ENCODE measurements around the gene TOM1L2.

Gene TOM1L2

GRCh38 chr17:17866425-17866824, 105.8 kb downstream of the TOM1L2 start:
- no peak overlapping the region for H3K4me3 ChIP-seq (ENCODE audit: low read length)
- no peaks in the 10 kb centered on the region for H3K9me3 ChIP-seq (ENCODE audit: control insufficient read depth, low read length)
- peaks cover 5% of the 10 kb centered on the region for H3K4me1 ChIP-seq (ENCODE audit: control insufficient read depth, insufficient read depth, low read length)
- no peak overlapping the region for H3K9ac ChIP-seq (ENCODE audit: low read length)
- no peak for DNase-seq (ENCODE audit: low read depth)
- H3K36me3 ChIP-seq (ENCODE audit: control insufficient read depth, insufficient read depth, low read length, severe bottlenecking), result peaks cover 59% of the 10 kb centered on the region
- H3K27me3 ChIP-seq (replicated peaks; ENCODE audit: control insufficient read depth, insufficient read depth, low read length), result no peaks in the 10 kb centered on the region

DNA sequence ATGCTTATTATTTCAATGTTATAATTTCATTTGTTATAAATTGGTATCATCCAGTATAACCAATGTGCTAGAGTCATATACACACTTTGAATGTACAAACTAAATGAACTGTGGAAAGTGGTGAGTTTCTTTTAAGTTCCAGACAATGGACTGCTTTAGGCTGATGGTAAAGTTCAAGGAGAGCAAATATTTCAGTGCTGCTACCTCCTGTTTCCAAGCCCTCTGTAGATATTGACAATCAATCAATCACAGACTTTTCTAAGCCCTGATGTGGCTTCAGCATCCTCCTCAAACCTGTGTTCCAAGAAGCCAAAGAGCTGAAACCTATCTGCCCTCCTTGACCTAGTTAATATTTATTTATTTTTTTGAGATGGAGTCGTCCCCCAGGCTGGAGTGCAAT, 107.2 kb downstream of the TOM1L2 start:
- Histone ChIP-seq H3K4me3 (ENCODE audit: low read length) (no peak overlapping the region), H3K4me1 (ENCODE audit: control insufficient read depth, insufficient read depth, low read length) (peaks cover 5% of the 10 kb centered on the region), H3K9ac (ENCODE audit: low read length) (no peak overlapping the region), H3K36me3 (ENCODE audit: control insufficient read depth, insufficient read depth, low read length, severe bottlenecking) (peaks cover 66% of the 10 kb centered on the region), H3K27me3 (replicated peaks; ENCODE audit: control insufficient read depth, insufficient read depth, low read length) (no peaks in the 10 kb centered on the region), H3K9me3 (ENCODE audit: control insufficient read depth, low read length) (no peaks in the 10 kb centered on the region)
- DNase-seq (ENCODE audit: low read depth), result no peak

DNA sequence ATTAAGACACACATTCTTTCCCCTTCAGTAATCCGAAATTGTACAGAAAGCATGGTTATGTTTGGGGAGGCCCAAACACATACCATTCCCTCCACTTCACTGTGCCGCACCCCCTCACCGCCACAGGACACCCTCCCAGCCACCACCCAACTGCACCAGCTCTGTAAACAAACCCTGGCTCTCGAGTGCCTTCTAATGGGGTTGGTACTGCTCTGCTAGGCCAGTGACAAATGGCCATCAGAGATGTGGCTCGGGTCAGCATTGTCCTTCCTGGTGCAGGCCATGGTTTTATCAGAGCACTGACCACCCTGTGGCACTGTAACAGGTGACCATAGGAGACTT, 111.5 kb downstream of the TOM1L2 start:
- Histone ChIP-seq H3K27me3 (replicated peaks; ENCODE audit: control insufficient read depth, insufficient read depth, low read length) (no peaks in the 10 kb centered on the region), H3K4me3 (ENCODE audit: low read length) (no peak overlapping the region), H3K4me1 (ENCODE audit: control insufficient read depth, insufficient read depth, low read length) (peaks cover 18% of the 10 kb centered on the region), H3K9me3 (ENCODE audit: control insufficient read depth, low read length) (no peaks in the 10 kb centered on the region), H3K9ac (ENCODE audit: low read length) (no peak overlapping the region), H3K36me3 (ENCODE audit: control insufficient read depth, insufficient read depth, low read length, severe bottlenecking) (peaks cover 31% of the 10 kb centered on the region)
- no peak for DNase-seq (ENCODE audit: low read depth)

DNA sequence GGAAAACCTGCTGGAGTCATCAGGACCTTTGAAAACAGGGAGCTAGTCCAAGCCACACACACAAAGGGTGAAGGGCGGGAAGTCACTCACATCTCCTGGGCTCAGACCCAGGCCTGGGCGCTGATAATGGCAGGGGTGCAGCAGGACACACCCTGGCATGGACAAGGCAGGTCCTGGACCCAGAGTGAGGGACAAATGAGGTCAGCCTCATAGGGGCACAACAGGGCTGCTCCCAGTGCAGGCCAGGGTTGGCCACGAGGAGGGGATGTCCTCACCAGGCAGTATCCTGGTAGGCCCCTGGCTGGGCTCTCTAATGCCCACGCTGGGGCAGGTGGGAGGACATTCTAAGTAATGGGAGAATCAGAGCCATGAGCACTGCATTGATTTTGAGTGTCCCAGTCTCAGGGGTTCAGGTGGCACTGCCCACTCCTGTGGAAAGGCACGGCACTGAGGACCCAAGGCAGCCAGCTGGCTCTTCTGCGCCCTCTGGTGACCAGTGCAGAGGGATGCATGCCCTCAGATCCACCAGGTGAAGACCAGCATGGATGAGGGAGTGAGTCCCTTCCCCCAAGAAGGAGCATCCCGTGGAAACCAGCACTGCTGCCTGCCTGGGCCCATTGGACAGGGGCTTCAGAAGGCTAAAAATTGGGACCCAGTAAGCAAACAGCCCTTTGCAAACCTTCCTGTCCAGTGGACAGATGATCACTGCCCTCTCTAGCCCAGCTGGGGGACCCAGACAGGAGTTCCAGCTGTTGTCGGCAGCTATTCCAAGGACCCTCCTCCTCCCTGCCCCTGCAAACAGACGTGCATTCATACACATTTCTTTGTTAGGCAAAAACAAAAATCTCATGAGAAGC, 112.1 kb downstream of the TOM1L2 start:
- H3K9me3 ChIP-seq (ENCODE audit: control insufficient read depth, low read length), result no peaks in the 10 kb centered on the region
- peak; percentile 83 for DNase-seq (ENCODE audit: low read depth)
- H3K27me3 ChIP-seq (replicated peaks; ENCODE audit: control insufficient read depth, insufficient read depth, low read length), result no peaks in the 10 kb centered on the region
- H3K4me3 ChIP-seq (ENCODE audit: low read length), result no peak overlapping the region
- peaks cover 31% of the 10 kb centered on the region for H3K36me3 ChIP-seq (ENCODE audit: control insufficient read depth, insufficient read depth, low read length, severe bottlenecking)
- peaks cover 24% of the 10 kb centered on the region for H3K4me1 ChIP-seq (ENCODE audit: control insufficient read depth, insufficient read depth, low read length)
- H3K9ac ChIP-seq (ENCODE audit: low read length), result no peak overlapping the region

DNA sequence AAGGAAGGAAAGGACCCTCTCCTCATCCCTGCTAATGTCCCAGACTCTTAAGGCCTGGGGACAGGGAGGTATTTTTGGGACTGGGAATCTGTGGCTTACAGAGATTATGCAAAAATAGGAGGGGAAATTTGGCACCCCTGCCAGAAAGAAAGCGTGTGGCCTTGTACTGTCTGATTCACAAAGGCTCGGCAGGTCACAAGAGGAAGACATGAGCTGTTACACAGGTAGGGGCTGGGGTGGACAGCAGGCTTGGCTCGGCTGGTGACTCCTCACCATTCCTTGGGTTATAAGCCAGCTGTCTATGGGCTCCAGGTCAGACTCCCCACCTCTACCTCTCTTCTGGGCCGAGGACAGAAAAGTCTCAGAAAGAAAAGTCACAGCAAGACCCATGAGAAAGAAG, 114.7 kb downstream of the TOM1L2 start:
- H3K4me1 ChIP-seq (ENCODE audit: control insufficient read depth, insufficient read depth, low read length), result peaks cover 46% of the 10 kb centered on the region
- DNase-seq (ENCODE audit: low read depth), result no peak

DNA sequence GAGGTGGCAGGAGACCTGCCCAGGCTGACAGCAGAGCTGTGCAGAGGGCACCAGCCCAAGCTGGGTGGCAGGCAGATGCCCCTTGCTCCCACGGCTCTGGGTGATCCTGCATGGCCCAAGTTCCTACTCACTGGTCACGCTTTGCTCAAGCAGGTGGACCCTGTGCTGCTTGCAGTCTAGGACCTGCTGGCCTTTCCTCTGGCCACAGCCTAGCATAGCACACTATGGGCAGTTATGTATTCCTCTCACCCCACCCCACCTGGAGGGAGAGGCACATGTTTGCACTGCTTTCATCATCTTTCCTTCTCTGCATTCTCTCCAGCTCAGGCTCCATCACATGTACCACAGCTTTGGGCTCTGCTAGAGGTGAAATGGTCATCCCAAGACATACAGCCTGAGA, 115.8 kb downstream of the TOM1L2 start:
- Histone ChIP-seq H3K27me3 (replicated peaks; ENCODE audit: control insufficient read depth, insufficient read depth, low read length) (no peaks in the 10 kb centered on the region), H3K4me1 (ENCODE audit: control insufficient read depth, insufficient read depth, low read length) (peaks cover 46% of the 10 kb centered on the region), H3K9ac (ENCODE audit: low read length) (peak overlapping the region; percentile 70), H3K9me3 (ENCODE audit: control insufficient read depth, low read length) (no peaks in the 10 kb centered on the region), H3K36me3 (ENCODE audit: control insufficient read depth, insufficient read depth, low read length, severe bottlenecking) (peaks cover 14% of the 10 kb centered on the region), H3K4me3 (ENCODE audit: low read length) (no peak overlapping the region)
- DNase-seq (ENCODE audit: low read depth), result no peak

More for the DNA sequence above, 114.7 kb downstream of the TOM1L2 start:
- peaks cover 20% of the 10 kb centered on the region for H3K36me3 ChIP-seq (ENCODE audit: control insufficient read depth, insufficient read depth, low read length, severe bottlenecking)
- H3K4me3 ChIP-seq (ENCODE audit: low read length), result no peak overlapping the region
- H3K9ac ChIP-seq (ENCODE audit: low read length), result peak overlapping the region; percentile 12
- H3K9me3 ChIP-seq (ENCODE audit: control insufficient read depth, low read length), result no peaks in the 10 kb centered on the region
- H3K27me3 ChIP-seq (replicated peaks; ENCODE audit: control insufficient read depth, insufficient read depth, low read length), result no peaks in the 10 kb centered on the region

GRCh38 chr17:17855976-17856375, 116.2 kb downstream of the TOM1L2 start:
- Histone ChIP-seq H3K27me3 (replicated peaks; ENCODE audit: control insufficient read depth, insufficient read depth, low read length) (no peaks in the 10 kb centered on the region), H3K36me3 (ENCODE audit: control insufficient read depth, insufficient read depth, low read length, severe bottlenecking) (peaks cover 9% of the 10 kb centered on the region), H3K9ac (ENCODE audit: low read length) (peak overlapping the region; percentile 70), H3K4me3 (ENCODE audit: low read length) (no peak overlapping the region), H3K9me3 (ENCODE audit: control insufficient read depth, low read length) (no peaks in the 10 kb centered on the region), H3K4me1 (ENCODE audit: control insufficient read depth, insufficient read depth, low read length) (peaks cover 46% of the 10 kb centered on the region)
- no peak for DNase-seq (ENCODE audit: low read depth)

DNA sequence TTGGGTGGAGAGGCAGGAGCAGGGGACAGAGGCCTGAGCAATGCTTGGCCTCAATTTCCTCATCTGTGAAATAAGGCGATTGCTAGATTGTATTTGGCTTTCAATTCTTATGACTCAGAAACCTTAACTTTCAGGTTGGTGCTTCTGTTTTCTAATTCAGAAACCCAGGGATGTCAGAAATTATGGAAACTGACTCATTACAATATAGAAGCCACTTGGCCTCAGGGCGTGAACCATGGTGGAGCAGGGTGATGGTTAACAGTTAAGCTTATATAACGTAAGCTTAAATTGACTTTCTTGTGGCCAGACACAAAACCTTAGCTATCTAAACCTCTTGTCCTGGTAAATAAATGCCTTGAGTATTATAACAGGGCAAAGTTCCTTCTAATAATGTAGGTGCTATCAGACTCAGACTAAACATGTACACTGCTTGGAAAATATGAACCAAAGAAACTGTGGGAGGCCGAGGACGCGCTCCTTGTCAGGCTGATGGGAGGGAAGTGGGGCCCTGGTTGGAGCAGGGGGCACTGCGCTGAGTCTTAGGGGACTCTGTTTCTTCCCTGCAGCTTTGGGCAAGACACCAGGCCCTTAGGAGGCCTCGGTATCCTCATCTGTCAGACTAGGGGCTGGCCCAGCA, 118.3 kb downstream of the TOM1L2 start:
- no peaks in the 10 kb centered on the region for H3K27me3 ChIP-seq (replicated peaks; ENCODE audit: control insufficient read depth, insufficient read depth, low read length)
- H3K36me3 ChIP-seq (ENCODE audit: control insufficient read depth, insufficient read depth, low read length, severe bottlenecking), result peaks cover 4% of the 10 kb centered on the region
- no peaks in the 10 kb centered on the region for H3K9me3 ChIP-seq (ENCODE audit: control insufficient read depth, low read length)
- DNase-seq (ENCODE audit: low read depth), result no peak
- H3K9ac ChIP-seq (ENCODE audit: low read length), result peak overlapping the region; percentile 10
- peaks cover 62% of the 10 kb centered on the region for H3K4me1 ChIP-seq (ENCODE audit: control insufficient read depth, insufficient read depth, low read length)
- no peak overlapping the region for H3K4me3 ChIP-seq (ENCODE audit: low read length)

DNA sequence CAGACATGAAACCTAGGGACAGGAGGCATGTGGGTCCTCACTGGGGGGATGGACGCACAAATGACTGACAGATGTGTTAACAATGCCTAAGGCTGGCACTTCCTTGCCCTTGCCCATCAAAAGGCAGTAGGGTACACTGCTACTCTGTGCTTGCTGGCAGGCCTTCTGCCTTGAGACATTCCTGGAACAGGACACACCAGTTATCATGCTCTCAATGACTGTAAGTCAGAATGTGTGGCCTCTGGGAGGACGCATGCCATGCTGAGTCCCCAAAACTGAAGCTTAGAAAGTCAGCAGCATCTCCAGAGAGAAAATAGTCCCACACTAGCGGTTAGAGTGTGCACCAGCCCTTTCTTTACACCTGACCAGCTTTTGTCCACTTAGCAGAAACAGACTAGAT, 119.3 kb downstream of the TOM1L2 start:
- peaks cover 72% of the 10 kb centered on the region for H3K4me1 ChIP-seq (ENCODE audit: control insufficient read depth, insufficient read depth, low read length)
- no peak for DNase-seq (ENCODE audit: low read depth)
- H3K9me3 ChIP-seq (ENCODE audit: control insufficient read depth, low read length), result no peaks in the 10 kb centered on the region
- H3K4me3 ChIP-seq (ENCODE audit: low read length), result no peak overlapping the region
- peak overlapping the region; percentile 22 for H3K9ac ChIP-seq (ENCODE audit: low read length)
- H3K27me3 ChIP-seq (replicated peaks; ENCODE audit: control insufficient read depth, insufficient read depth, low read length), result no peaks in the 10 kb centered on the region
- peaks cover 4% of the 10 kb centered on the region for H3K36me3 ChIP-seq (ENCODE audit: control insufficient read depth, insufficient read depth, low read length, severe bottlenecking)

DNA sequence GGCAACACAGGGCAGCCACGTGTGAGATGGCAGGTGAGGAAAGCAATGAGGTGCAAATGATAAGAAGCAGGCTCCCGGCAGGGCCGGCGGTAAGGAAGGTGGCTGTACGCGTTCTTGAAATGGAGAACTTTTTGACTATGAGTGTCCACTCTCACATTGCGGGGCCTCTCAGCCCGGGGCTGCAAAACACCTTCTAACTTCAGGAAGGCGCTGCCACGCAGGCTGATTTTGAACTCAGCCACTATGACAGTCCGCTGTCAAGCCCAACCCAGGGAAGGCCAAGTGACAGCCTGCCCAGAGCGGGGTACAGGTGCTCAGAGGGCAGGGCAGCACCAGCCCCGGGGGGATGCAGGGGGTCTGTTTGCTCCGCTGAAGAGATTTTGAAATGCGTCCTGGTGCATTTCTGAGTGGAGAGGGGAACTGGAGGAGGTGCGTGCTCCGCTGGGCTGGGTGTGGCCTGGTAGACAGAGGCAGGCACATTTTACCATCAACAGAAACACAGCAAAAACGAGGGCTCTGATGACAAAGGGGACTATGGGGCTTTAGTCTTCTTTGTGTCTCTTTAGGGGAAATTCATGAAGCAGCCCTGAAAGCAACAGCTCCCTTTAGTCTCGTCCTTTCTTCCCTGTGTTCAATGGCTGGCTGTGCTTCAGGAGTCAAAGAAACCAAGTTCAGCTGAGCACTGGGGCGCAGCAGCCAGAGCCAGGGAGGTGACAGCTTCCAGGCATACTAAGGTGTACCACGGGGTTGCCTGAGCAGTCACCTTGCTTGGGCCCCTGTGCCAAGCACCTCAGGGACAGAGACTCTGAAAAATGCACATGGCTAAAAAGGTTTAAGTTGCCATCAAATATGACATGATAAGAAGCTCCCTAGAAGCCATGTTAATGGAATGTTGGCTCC, 120.8 kb downstream of the TOM1L2 start:
- no peak for DNase-seq (ENCODE audit: low read depth)
- no peaks in the 10 kb centered on the region for H3K27me3 ChIP-seq (replicated peaks; ENCODE audit: control insufficient read depth, insufficient read depth, low read length)
- H3K4me3 ChIP-seq (ENCODE audit: low read length), result no peak overlapping the region
- H3K4me1 ChIP-seq (ENCODE audit: control insufficient read depth, insufficient read depth, low read length), result peaks cover 70% of the 10 kb centered on the region
- H3K9ac ChIP-seq (ENCODE audit: low read length), result no peak overlapping the region
- peaks cover 16% of the 10 kb centered on the region for H3K36me3 ChIP-seq (ENCODE audit: control insufficient read depth, insufficient read depth, low read length, severe bottlenecking)
- no peaks in the 10 kb centered on the region for H3K9me3 ChIP-seq (ENCODE audit: control insufficient read depth, low read length)

DNA sequence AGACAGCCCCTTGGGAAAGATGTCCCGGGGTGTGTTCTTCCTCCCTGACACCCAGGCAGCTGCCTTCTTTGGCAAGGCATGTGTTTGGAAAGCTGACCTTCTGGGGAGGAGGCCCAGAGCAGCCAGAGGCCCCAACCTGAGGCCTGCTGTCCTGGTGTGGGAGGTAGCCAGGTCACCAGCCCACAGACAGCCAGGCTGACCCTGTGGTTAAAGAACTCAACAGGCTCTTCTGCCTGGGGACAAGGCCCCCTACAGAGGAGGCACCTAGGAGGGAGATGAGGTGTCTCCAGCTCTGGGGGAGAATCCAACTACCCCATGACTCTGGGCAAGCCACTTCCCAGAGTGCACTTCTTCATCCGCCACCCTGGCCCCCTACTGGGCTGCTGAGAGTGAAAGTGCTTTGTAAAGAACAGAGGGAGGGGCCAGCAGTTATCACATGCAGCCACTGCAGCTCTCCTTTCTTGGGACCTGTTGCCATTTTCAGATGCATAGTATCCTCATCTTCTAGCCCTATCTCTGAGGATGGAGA, 122.3 kb downstream of the TOM1L2 start:
- H3K9ac ChIP-seq (ENCODE audit: low read length), result peak overlapping the region; percentile 82
- no peaks in the 10 kb centered on the region for H3K27me3 ChIP-seq (replicated peaks; ENCODE audit: control insufficient read depth, insufficient read depth, low read length)
- H3K4me1 ChIP-seq (ENCODE audit: control insufficient read depth, insufficient read depth, low read length), result peaks cover 55% of the 10 kb centered on the region
- H3K4me3 ChIP-seq (ENCODE audit: low read length), result peak overlapping the region; percentile 3
- peak; percentile 28 for DNase-seq (ENCODE audit: low read depth)
- peaks cover 22% of the 10 kb centered on the region for H3K36me3 ChIP-seq (ENCODE audit: control insufficient read depth, insufficient read depth, low read length, severe bottlenecking)
- no peaks in the 10 kb centered on the region for H3K9me3 ChIP-seq (ENCODE audit: control insufficient read depth, low read length)

All from adipocyte (in vitro differentiated cells).